GM19351 (cell line): Measurements from ENCODE around the gene TMEM179B.
A peak's percentile ranks its signal among the peaks of the same experiment; 100 is the strongest.

Experiments used
- ATAC-seq: cut with Tn5 transposase; IDR thresholded peaks from one replicate; pipeline ENCODE4 v1.9.1; 2021; ENCODE audit warnings: mild to moderate bottlenecking, moderate library complexity; ENCODE audit not compliant: unreplicated experiment

TMEM179B gene

GRCh38 chr11:62831520-62832335 is 44.5 kb downstream of the TMEM179B start, which contains the start of gene STX5:
STX5 (minus strand) TSS chr11:62832051; CDS start chr11:62831243, 808 bp downstream.
- peak; percentile 90 for ATAC-seq

- peak; percentile 17 for ATAC-seq
Measured at GRCh38 chr11:62832336-62833234, 45.4 kb downstream of the TMEM179B start, which contains the start of gene TEX54. TEX54 (minus strand) TSS chr11:62832841.

- ATAC-seq: no peak
Measured at GRCh38 chr11:62835336-62835735, 48.1 kb downstream of the TMEM179B start.

- peak; percentile 47 for ATAC-seq
Measured at GRCh38 chr11:62839050-62839945, 52.1 kb downstream of the TMEM179B start, which contains the start of gene WDR74. WDR74 (minus strand) TSS chr11:62839590; CDS start chr11:62839570, 20 bp downstream.
